ENCODE results near the gene CSNK1D.
A peak's percentile ranks its signal among the peaks of the same experiment; 100 is the strongest.
"Not testable (repeated sequence)": the region's sequence is repeated elsewhere in the genome, so short reads cannot be mapped to it uniquely, and the experiment has no call there.

The CSNK1D gene

GRCh38 chr17:82212331-82213250 is 60.9 kb downstream of the CSNK1D start, which contains the start of gene CCDC57:
Gene CCDC57 (minus strand): TSS chr17:82212842. CDS start chr17:82201944, 10,898 bp downstream.
- peak; percentile 79 for DNase-seq

GRCh38 chr17:82210655-82211054 is 62.8 kb downstream of the CSNK1D start:
- DNase-seq, result not testable (repeated sequence)

- DNase-seq, result peak; percentile 87
Measured at GRCh38 chr17:82205720-82206508, 67.6 kb downstream of the CSNK1D start.

- DNase-seq, result peak; percentile 82
Measured at GRCh38 chr17:82204831-82205719, 68.4 kb downstream of the CSNK1D start.

GRCh38 chr17:82203920-82204319 is 69.6 kb downstream of the CSNK1D start:
- DNase-seq, result no peak

- DNase-seq, result no peak
Measured at GRCh38 chr17:82202981-82203380, 70.5 kb downstream of the CSNK1D start.

- no peak for DNase-seq
Measured at GRCh38 chr17:82201498-82201910, 72.0 kb downstream of the CSNK1D start.

- no peak for DNase-seq
Measured at GRCh38 chr17:82200743-82201497, 72.6 kb downstream of the CSNK1D start.

- DNase-seq, result no peak
Measured at GRCh38 chr17:82200135-82200534, 73.4 kb downstream of the CSNK1D start.

- DNase-seq, result no peak
Measured at GRCh38 chr17:82199496-82199895, 74.0 kb downstream of the CSNK1D start.

- no peak for DNase-seq
Measured at GRCh38 chr17:82198092-82198491, 75.4 kb downstream of the CSNK1D start.

- DNase-seq, result no peak
Measured at GRCh38 chr17:82195675-82196672, 77.5 kb downstream of the CSNK1D start.

GRCh38 chr17:82194765-82195164 is 78.7 kb downstream of the CSNK1D start:
- no peak for DNase-seq

- no peak for DNase-seq
Measured at GRCh38 chr17:82193520-82194220, 79.8 kb downstream of the CSNK1D start.

- not testable (repeated sequence) for DNase-seq
Measured at GRCh38 chr17:82193050-82193449, 80.5 kb downstream of the CSNK1D start.

Data from HCEC 1CT (cell line).